AG04450 (cell line): ENCODE data around the gene FLT1. TPM values are rescaled to one million over a fixed set of nuclear protein-coding genes. Genes with fewer than 3 reads are reported as not detected.

Source experiments
- CTCF ChIA-PET: fragments of 300-600, 350-600 bp; formaldehyde crosslinking; extraction: SDS; loops from one replicate; lab custom pipeline; 2022; ENCODE audit warnings: antibody characterized with exemption, inconsistent platforms; lab: Charles Lee
- POLR2A ChIA-PET: fragments of 350-600 bp; formaldehyde crosslinking; extraction: SDS; loops from one replicate; lab custom pipeline; 2021; ENCODE audit warnings: antibody characterized with exemption, inconsistent platforms; lab: Yijun Ruan, JAX
- DNase-seq: peaks from one replicate; pipeline ENCODE4 v3.0.0-alpha.2; 2011; ENCODE audit warnings: low read depth, low spot score
- H3K27ac ChIP-seq: one replicate; pipeline ENCODE4 v1.5.1; 2012; ENCODE audit warnings: low read depth, low read length, control low read depth
- H3K27me3 ChIP-seq: one replicate; pipeline ENCODE4 v1.6.0; 2012; ENCODE audit warnings: low read length; ENCODE audit not compliant: control insufficient read depth, insufficient read depth
- H3K4me3 ChIP-seq: 2 replicates; pipeline ENCODE4 v1.5.1; 2011; ENCODE audit warnings: mild to moderate bottlenecking, low read depth, low read length, control low read depth
- H3K9me3 ChIP-seq: 2 replicates; pipeline ENCODE4 v1.5.1; 2012; ENCODE audit warnings: low read length; ENCODE audit not compliant: control insufficient read depth, insufficient read depth
- CTCF ChIP-seq: IDR thresholded peaks from 2 replicates; pipeline ENCODE4 v1.5.1; 2011; ENCODE audit warnings: low read depth, low read length, control low read depth, inconsistent platforms
- polyA plus RNA-seq: library from polyadenylated mRNA; depleted of rRNA; stranded (reverse); fragments of >200 nt; gene quantifications from 2 replicates; pipeline ENCODE4 v1.2.3, GENCODE V29; 2011

FLT1 gene
- polyA plus RNA-seq, 1 experiment: 2.4 TPM

GRCh38 chr13:28499609-28500008 lies 4.7 kb upstream of the FLT1 start:
- no peak for TF ChIP-seq CTCF
- Histone ChIP-seq H3K9me3 (no peaks in the 10 kb centered on the region; the same call in 1 of the 2 replicates), H3K27ac (no peak overlapping the region), H3K27me3 (peaks cover 26% of the 10 kb centered on the region), H3K4me3 (no peak overlapping the region)
- POLR2A ChIA-PET: no interaction called here
- DNase-seq: no peak
- CTCF ChIA-PET: no interaction called here

- ChIA-PET CTCF (no interaction called here), POLR2A (no interaction called here)
- TF ChIP-seq CTCF: no peak
- Histone ChIP-seq H3K4me3 (no peak overlapping the region), H3K27me3 (peaks cover 33% of the 10 kb centered on the region), H3K27ac (no peak overlapping the region), H3K9me3 (peaks cover 3% of the 10 kb centered on the region; the same call in 1 of the 2 replicates)
- no peak for DNase-seq
Measured at GRCh38 chr13:28498481-28499115, 3.7 kb upstream of the FLT1 start.

- Histone ChIP-seq H3K4me3 (no peak overlapping the region), H3K9me3 (peaks cover 3% of the 10 kb centered on the region; the same call in 1 of the 2 replicates), H3K27me3 (peaks cover 43% of the 10 kb centered on the region), H3K27ac (no peak overlapping the region)
- TF ChIP-seq CTCF: no peak
- POLR2A ChIA-PET: no interaction called here
- DNase-seq: no peak
- CTCF ChIA-PET: interaction anchor here (0.5 kb wide), 1 partner anchor 299 kb away, joined by 3 read pairs; no protein-coding TSS in a partner anchor
Measured at GRCh38 chr13:28497143-28497876, 2.4 kb upstream of the FLT1 start.

GRCh38 chr13:28496188-28496564 lies 1.2 kb upstream of the FLT1 start:
- ChIA-PET CTCF (no interaction called here), POLR2A (interaction anchor here (1.2 kb wide), 1 partner anchor 163 kb away, joined by 4 read pairs; the partner anchor contains the start of gene POMP)
- no peak for DNase-seq
- Histone ChIP-seq H3K27me3 (peaks cover 43% of the 10 kb centered on the region), H3K27ac (no peak overlapping the region), H3K4me3 (no peak overlapping the region), H3K9me3 (peaks cover 3% of the 10 kb centered on the region; the same call in 1 of the 2 replicates)
- TF ChIP-seq CTCF: no peak
